Heart right ventricle (tissue), 16 donors: ENCODE measurements around the gene TMEM107. TPM values are rescaled to one million over a fixed set of nuclear protein-coding genes. Genes with fewer than 3 reads are reported as not detected.

ENCODE experiments used
- ATAC-seq, 8 donors: fragments of 200-7000 bp; cut with Tn5 transposase; one replicate each; pipeline ENCODE4 v1.9.1; 2020; ENCODE audit warnings: mild to moderate bottlenecking in 8 of 8, moderate library complexity in 8 of 8, moderate number of reproducible peaks in 1 of 8
- DNase-seq, 2 donors: peaks; one replicate each; pipeline ENCODE4 v3.0.0-alpha.2; 2020
- H3K27ac ChIP-seq, 10 donors: fragments of 200-600 bp; sonication (generic) in 2 of 10; one replicate each; pipeline versions ENCODE4 v1.5.0 to v1.8.0; 2020 to 2022; ENCODE audit warnings: mild to moderate bottlenecking in 3 of 10
- H3K27me3 ChIP-seq, 7 donors: fragments of 200-600 bp; one replicate each; pipeline ENCODE4 v1.8.0; 2021 to 2022; ENCODE audit warnings: mild to moderate bottlenecking in 2 of 7
- H3K36me3 ChIP-seq, 9 donors: fragments of 200-600 bp; sonication (generic) in 1 of 9; one replicate each; pipeline versions ENCODE4 v1.5.0 to v1.8.0; 2020 to 2022; ENCODE audit warnings: mild to moderate bottlenecking in 2 of 9
- H3K4me1 ChIP-seq, 9 donors: fragments of 200-600 bp; sonication (generic) in 1 of 9; one replicate each; pipeline versions ENCODE4 v1.5.0 to v1.8.0; 2020 to 2022; ENCODE audit warnings: mild to moderate bottlenecking in 4 of 9
- H3K4me3 ChIP-seq, 10 donors: fragments of 200-600 bp; sonication (generic) in 2 of 10; one replicate each; pipeline versions ENCODE4 v1.5.0 to v1.8.0; 2020 to 2022; ENCODE audit warnings: mild to moderate bottlenecking in 7 of 10, moderate library complexity in 2 of 10
- H3K9me3 ChIP-seq, 11 donors: fragments of 200-600 bp in 10 of 11; sonication (generic) in 2 of 11; one replicate each; pipeline versions ENCODE4 v1.5.0 to v1.8.0; 2013 to 2022; ENCODE audit warnings: mild to moderate bottlenecking in 2 of 11, control low read depth in 1 of 11, moderate library complexity in 1 of 11
- WGBS, 2 donors: extraction: QIAGEN DNeasy Blood & Tissue Kit; methylation state at CpG; one replicate each; pipeline ENCODE4 v1.1.7; 2013; ENCODE audit warnings: inconsistent platforms in 1 of 2; 5-methylcytosine and 5-hydroxymethylcytosine counted together
- intact Hi-C, 10 donors: fragments of 100-400 bp; cut with DNase I; formaldehyde crosslinking; loops; one replicate each; pipeline versions ENCODE4 v1.11.1 to v1.14.2; 2022
- microRNA-seq, 2 donors: library from miRNA; unstranded; fragments of <30 nt; microRNA quantifications; one replicate each; pipeline ENCODE4 v1.2.0, GENCODE V29; 2021
- polyA plus RNA-seq, 2 donors: library from polyadenylated mRNA; stranded (reverse); fragments of 200-250 nt; gene quantifications; one replicate each; pipeline ENCODE4 v1.2.3, GENCODE V29; 2013
- total RNA-seq, 10 donors: library from RNA; stranded (reverse); fragmentation: NEBNext Ultra II Directional in 3 of 10; extraction: Animal tissue kit (Norgen Biotek cat#: 25700) in 3 of 10; gene quantifications; one replicate each; pipeline versions ENCODE4 v1.2.1 to v1.2.4, GENCODE V29; 2021 to 2023
- TF ChIP-seq, protein P1 (sequence below), 9 donors: fragments of 200-600 bp; sonication (generic) in 2 of 9; IDR thresholded peaks; one replicate each; pipeline versions ENCODE4 v1.5.0 to v1.8.0; 2021 to 2022; ENCODE audit warnings: antibody characterized with exemption in 9 of 9, mild to moderate bottlenecking in 5 of 9, moderate library complexity in 1 of 9
- donor health status: Arrhythmogenic right ventricular cardiomyopathy.
- donor health status: ischemic (EF 13 %, LVEDD 7.1; RV severe dilation, severe dysfunction).
- donor health status: healthy with polysubstance abuse.
- donor health status: DM: no; HTN: yes; CAD: no.
- donor health status: DM: no; HTN: no; CAD: no.
- donor health status: ischemic (EF 25% LVEDD 6.9; RV normal size, moderate dysfunction).
- donor health status: ischemic (EF 25% LVEDD 5.7; RV mildly dilated, moderate dysfunction).
- donor health status: healthy.
- donor health status: DM: yes; HTN: yes; CAD: no.
- donor health status: Ischemic cardiomyopathy.
- donor health status: ischemic (EF 35%, LVEDD 5.7; RV mildly dilated, moderate dysfunction).
- donor health status: nonischemic (EF 11% LVEDD 7.7; RV severe dilation, severe dysfunction).
- donor health status: DM: yes; HTN: yes; CAD: no.
- donor health status: PGD.
- donor health status: ischemic (EF 29% LVEDD 5.4; RV normal size, mild dysfunction).
- donor health status: nonischemic (EF 23%, LVEDD 6.1; RV moderate dilation, normal function).

The TMEM107 gene
- total and polyA plus RNA-seq, 12 donors, result 4.5 to 15.2 (median 7.3) TPM

DNA sequence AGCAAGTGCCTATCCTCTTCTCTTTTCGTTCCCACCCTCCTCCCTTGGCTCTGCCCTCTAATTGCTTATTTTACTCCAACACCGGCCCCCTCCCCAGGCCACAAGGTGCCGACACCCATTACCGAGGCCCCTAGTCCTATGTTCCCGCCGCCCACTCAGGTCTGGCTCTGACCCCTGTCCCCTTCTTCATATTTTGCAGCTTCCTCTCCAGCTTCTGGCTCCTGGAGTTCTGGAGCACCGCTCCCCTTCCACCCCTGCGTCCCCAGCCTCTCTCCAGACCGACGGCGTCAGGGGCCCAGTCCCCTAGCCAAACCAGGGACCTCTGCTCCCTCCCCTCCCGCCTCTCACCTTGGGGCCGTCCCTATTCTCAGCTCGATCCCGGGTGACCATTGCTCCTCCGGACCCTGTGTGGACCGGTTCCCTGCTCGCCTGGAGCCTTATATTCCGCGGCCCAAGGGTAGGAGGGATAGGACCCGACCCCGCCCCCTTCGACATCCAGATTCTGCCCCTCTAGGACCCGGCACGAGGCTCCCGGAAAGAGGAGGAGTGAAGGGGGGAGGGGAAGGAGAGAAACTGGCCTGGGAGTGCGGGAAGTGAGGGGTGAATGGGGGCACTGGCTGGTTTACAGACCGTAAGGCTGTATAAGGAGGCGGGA, 52.4 kb downstream of the TMEM107 start, which contains the start of gene HES7:
Gene HES7 (minus strand): TSS at position 412 of the 655 bp plus-strand sequence. CDS start 22 bp downstream, at position 390.
- 1% methylated on average over 29 of the region's 29 CpGs for WGBS, 2 donors

DNA sequence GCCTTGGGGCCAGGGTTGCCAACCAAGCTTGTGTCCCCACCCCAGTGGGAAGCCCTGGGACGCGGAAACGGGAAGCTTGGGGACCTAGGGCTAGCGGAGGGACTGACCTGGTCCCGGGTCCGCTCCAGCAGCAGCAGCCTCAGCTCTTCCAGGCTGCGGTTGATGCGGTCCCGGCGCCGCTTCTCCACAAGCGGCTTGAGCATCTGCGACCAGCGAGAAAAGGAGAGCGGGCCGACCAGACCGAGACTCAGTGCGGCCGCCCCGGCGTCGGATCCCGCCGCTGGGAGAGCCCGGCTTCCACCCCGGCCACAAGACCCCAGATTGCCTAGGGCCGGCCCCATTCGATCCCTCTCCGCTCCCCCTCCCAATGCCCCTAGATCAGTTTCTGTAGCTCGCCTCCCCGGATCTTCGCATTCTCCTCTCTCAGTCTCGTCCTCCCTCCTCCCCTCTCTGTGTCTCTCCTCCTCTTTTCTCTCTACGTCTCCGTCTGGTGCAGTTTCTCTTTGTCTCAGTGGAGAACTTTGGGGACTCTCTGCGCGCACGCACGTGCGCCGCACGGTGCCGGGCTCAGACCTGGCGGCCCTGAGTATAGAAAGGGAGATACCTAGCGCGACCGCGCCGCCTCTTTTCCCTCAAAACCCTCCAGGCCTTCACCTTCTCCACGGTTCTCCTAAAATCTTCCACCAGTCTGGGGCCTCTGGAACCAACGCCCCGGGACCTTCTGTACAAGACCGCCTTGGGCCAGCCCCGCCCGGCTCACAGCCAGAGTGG, 53.1 kb downstream of the TMEM107 start:
- H3K9me3 ChIP-seq, result no peaks in the 10 kb centered on the region
- peaks cover 0 to 76% (median 10%) of the 10 kb centered on the region in 7 donors for H3K27me3 ChIP-seq
- TF ChIP-seq, protein P1, sequence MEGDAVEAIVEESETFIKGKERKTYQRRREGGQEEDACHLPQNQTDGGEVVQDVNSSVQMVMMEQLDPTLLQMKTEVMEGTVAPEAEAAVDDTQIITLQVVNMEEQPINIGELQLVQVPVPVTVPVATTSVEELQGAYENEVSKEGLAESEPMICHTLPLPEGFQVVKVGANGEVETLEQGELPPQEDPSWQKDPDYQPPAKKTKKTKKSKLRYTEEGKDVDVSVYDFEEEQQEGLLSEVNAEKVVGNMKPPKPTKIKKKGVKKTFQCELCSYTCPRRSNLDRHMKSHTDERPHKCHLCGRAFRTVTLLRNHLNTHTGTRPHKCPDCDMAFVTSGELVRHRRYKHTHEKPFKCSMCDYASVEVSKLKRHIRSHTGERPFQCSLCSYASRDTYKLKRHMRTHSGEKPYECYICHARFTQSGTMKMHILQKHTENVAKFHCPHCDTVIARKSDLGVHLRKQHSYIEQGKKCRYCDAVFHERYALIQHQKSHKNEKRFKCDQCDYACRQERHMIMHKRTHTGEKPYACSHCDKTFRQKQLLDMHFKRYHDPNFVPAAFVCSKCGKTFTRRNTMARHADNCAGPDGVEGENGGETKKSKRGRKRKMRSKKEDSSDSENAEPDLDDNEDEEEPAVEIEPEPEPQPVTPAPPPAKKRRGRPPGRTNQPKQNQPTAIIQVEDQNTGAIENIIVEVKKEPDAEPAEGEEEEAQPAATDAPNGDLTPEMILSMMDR (IDR thresholded peaks at IDR 0.05), result no peak
- no peaks in the 10 kb centered on the region for H3K36me3 ChIP-seq
- H3K4me3 ChIP-seq, result peak overlapping the region; percentile 11 to 91 (median 64)
- peaks cover 27 to 92% (median 78%) of the 10 kb centered on the region in 9 donors for H3K4me1 ChIP-seq
- intact Hi-C loops, result loop anchor here in 7 of 10 donors (5.0 to 10.0 kb wide), 4 partner anchors 34 to 102 kb away; partner anchors contain the start of gene VAMP2 (in 2 of the 7)
- H3K27ac ChIP-seq, result peak overlapping the region in 5 of 10 donors; percentile 5 to 26 (median 10)
- 0 to 1% methylated on average over 54 to 55 of the region's 55 CpGs for WGBS, 2 donors
- DNase-seq (peak in 1 of 2 donors; percentile 25), ATAC-seq (no peak)

More for the DNA sequence above, 52.4 kb downstream of the TMEM107 start, which contains the start of gene HES7:
- DNase-seq, result peak in 1 of 2 donors; percentile 41
- TF ChIP-seq, protein P1 (IDR thresholded peaks at IDR 0.05), result no peak
- intact Hi-C loops, result loop anchor here in 7 of 10 donors (2.0 to 10.0 kb wide), 5 partner anchors 33 to 101 kb away; partner anchors contain the start of gene VAMP2 (in 2 of the 7)
- Histone ChIP-seq H3K4me1 (peaks cover 27 to 84% (median 72%) of the 10 kb centered on the region in 9 donors), H3K27ac (peak within 1 kb of the TSS in 6 of 10 donors; percentile 4 to 26 (median 8)), H3K4me3 (peak within 1 kb of the TSS; percentile 11 to 91 (median 67)), H3K9me3 (no peaks in the 10 kb centered on the region), H3K36me3 (no peaks in the 10 kb centered on the region), H3K27me3 (peaks cover 0 to 78% (median 13%) of the 10 kb centered on the region in 7 donors)
- no peak for ATAC-seq

Small RNA genes lying within 50 kb of the gene (microRNA-seq; reads per million reads assigned to microRNA genes)
- gene MIR4521 (54.5 to 69.5 reads per million in 2 donors), gene MIR6883 (0 to 1.0 reads per million in 2 donors)

Other genes starting within 250 kb of the TMEM107 start
- under 1 TPM; 0.11 to 0.72 (median 0.31) TPM for gene KCNAB3, start 246.5 kb downstream of the TMEM107 start, total RNA-seq
- 1 to 10 TPM in 1 of 2 donors, under 1 TPM in 1; 0.49 to 1.5 TPM for gene KCNAB3, start 246.5 kb downstream of the TMEM107 start, polyA plus RNA-seq
- 100 to 1,000 TPM; 104 to 166 (median 121) TPM for gene TRAPPC1, start 244.4 kb downstream of the TMEM107 start, total RNA-seq
- 100 to 1,000 TPM; 136 to 138 TPM for gene TRAPPC1, start 244.4 kb downstream of the TMEM107 start, polyA plus RNA-seq
- 10 to 100 TPM in 7 of 10 donors, 1 to 10 TPM in 3; 7.8 to 14.4 (median 10.7) TPM for gene CNTROB, start 244.2 kb downstream of the TMEM107 start, total RNA-seq
- 10 to 100 TPM; 11.1 to 19.8 TPM for gene CNTROB, start 244.2 kb downstream of the TMEM107 start, polyA plus RNA-seq
- under 1 TPM in 6 of 10 donors, not detected in 4; 0.06 to 0.69 (median 0.36) TPM for gene GUCY2D, start 173.8 kb downstream of the TMEM107 start, total RNA-seq
- not detected for gene GUCY2D, start 173.8 kb downstream of the TMEM107 start, polyA plus RNA-seq
- gene ALOX15B, start 137.3 kb downstream of the TMEM107 start, total RNA-seq, result under 1 TPM in 4 of 10 donors, not detected in 6; 0.10 to 0.76 (median 0.15) TPM
- 1 to 10 TPM in 1 of 2 donors, under 1 TPM in 1; 0.37 to 1.3 TPM for gene ALOX15B, start 137.3 kb downstream of the TMEM107 start, polyA plus RNA-seq
- gene ALOX12B, start 88.7 kb downstream of the TMEM107 start, total RNA-seq, result not detected
- not detected for gene ALOX12B, start 88.7 kb downstream of the TMEM107 start, polyA plus RNA-seq
- not detected for gene ALOXE3, start 57.9 kb downstream of the TMEM107 start, total RNA-seq
- gene ALOXE3, start 57.9 kb downstream of the TMEM107 start, polyA plus RNA-seq, result under 1 TPM in 1 of 2 donors, not detected in 1; 0.09 TPM
- gene HES7, start 52.3 kb downstream of the TMEM107 start, total RNA-seq, result under 1 TPM in 5 of 10 donors, not detected in 5; 0.17 to 0.52 (median 0.38) TPM
- gene HES7, start 52.3 kb downstream of the TMEM107 start, polyA plus RNA-seq, result 1 to 10 TPM in 1 of 2 donors, under 1 TPM in 1; 0.91 to 1.5 TPM
- 100 to 1,000 TPM in 6 of 10 donors, 10 to 100 TPM in 4; 37.4 to 154 (median 112) TPM for gene PER1, start 24.0 kb downstream of the TMEM107 start, total RNA-seq
- 100 to 1,000 TPM; 112 to 135 TPM for gene PER1, start 24.0 kb downstream of the TMEM107 start, polyA plus RNA-seq
- gene VAMP2, start 13.4 kb downstream of the TMEM107 start, total RNA-seq, result 10 to 100 TPM; 46.8 to 67.8 (median 62.7) TPM
- gene VAMP2, start 13.4 kb downstream of the TMEM107 start, polyA plus RNA-seq, result 10 to 100 TPM; 49.0 to 54.3 TPM
- 1 to 10 TPM; 5.3 to 9.4 (median 7.7) TPM for gene BORCS6, start 13.8 kb upstream of the TMEM107 start, total RNA-seq
- gene BORCS6, start 13.8 kb upstream of the TMEM107 start, polyA plus RNA-seq, result 10 to 100 TPM in 1 of 2 donors, 1 to 10 TPM in 1; 4.2 to 13.8 TPM
- 1 to 10 TPM in 3 of 10 donors, under 1 TPM in 2, not detected in 5; 0.38 to 6.4 (median 1.0) TPM for gene AURKB, start 34.2 kb upstream of the TMEM107 start, total RNA-seq
- gene AURKB, start 34.2 kb upstream of the TMEM107 start, polyA plus RNA-seq, result 1 to 10 TPM in 1 of 2 donors, under 1 TPM in 1; 0.38 to 1.5 TPM
- gene CTC1, start 71.7 kb upstream of the TMEM107 start, total RNA-seq, result 10 to 100 TPM; 12.5 to 19.8 (median 14.8) TPM
- gene CTC1, start 71.7 kb upstream of the TMEM107 start, polyA plus RNA-seq, result 10 to 100 TPM in 1 of 2 donors, 1 to 10 TPM in 1; 5.9 to 19.3 TPM
- 10 to 100 TPM in 9 of 10 donors, 1 to 10 TPM in 1; 9.6 to 17.9 (median 13.7) TPM for gene PFAS, start 72.9 kb upstream of the TMEM107 start, total RNA-seq
- gene PFAS, start 72.9 kb upstream of the TMEM107 start, polyA plus RNA-seq, result 10 to 100 TPM in 1 of 2 donors, 1 to 10 TPM in 1; 8.6 to 11.2 TPM
- 10 to 100 TPM; 20.7 to 28.2 (median 24.4) TPM for gene RANGRF, start 112.3 kb upstream of the TMEM107 start, total RNA-seq
- 10 to 100 TPM; 32.3 to 53.5 TPM for gene RANGRF, start 112.3 kb upstream of the TMEM107 start, polyA plus RNA-seq
- gene SLC25A35, start 119.0 kb upstream of the TMEM107 start, total RNA-seq, result 1 to 10 TPM; 1.5 to 4.5 (median 2.3) TPM
- gene SLC25A35, start 119.0 kb upstream of the TMEM107 start, polyA plus RNA-seq, result 1 to 10 TPM; 2.4 to 6.8 TPM
- 10 to 100 TPM; 13.5 to 30.6 (median 19.4) TPM for gene ARHGEF15, start 133.9 kb upstream of the TMEM107 start, total RNA-seq
- gene ARHGEF15, start 133.9 kb upstream of the TMEM107 start, polyA plus RNA-seq, result 10 to 100 TPM; 11.1 to 32.7 TPM
- not detected for gene ODF4, start 163.5 kb upstream of the TMEM107 start, total RNA-seq
- not detected for gene ODF4, start 163.5 kb upstream of the TMEM107 start, polyA plus RNA-seq
- gene RPL26, start 206.8 kb upstream of the TMEM107 start, total RNA-seq, result 1,000 to 10,000 TPM; 1,004 to 1,398 (median 1,028) TPM
- gene RPL26, start 206.8 kb upstream of the TMEM107 start, polyA plus RNA-seq, result 1,000 to 10,000 TPM in 1 of 2 donors, 100 to 1,000 TPM in 1; 890 to 4,129 TPM
- not detected for gene RNF222, start 221.4 kb upstream of the TMEM107 start, total RNA-seq
- gene RNF222, start 221.4 kb upstream of the TMEM107 start, polyA plus RNA-seq, result not detected